HEK293T (cell line): ENCODE data around the gene EPHB6.

Experiments used
- CTCF ChIA-PET: fragments of 350-600 bp; formaldehyde crosslinking; extraction: SDS; loops from one replicate; lab custom pipeline; 2021; ENCODE audit warnings: antibody characterized with exemption, inconsistent platforms; lab: Yijun Ruan, JAX
- POLR2A ChIA-PET: fragments of 350-600 bp; formaldehyde crosslinking; extraction: SDS; loops from one replicate; lab custom pipeline; 2020; ENCODE audit warnings: antibody characterized with exemption, inconsistent platforms; lab: Yijun Ruan, JAX
- DNase-seq: peaks from one replicate; pipeline ENCODE4 v3.0.0; 2012; ENCODE audit warnings: mixed read lengths; ENCODE audit errors: extremely low spot score
- ARNT ChIP-seq: fragments of 450-650 bp; IDR thresholded peaks from 2 replicates; pipeline ENCODE4 v1.6.1; 2017; ENCODE audit warnings: mild to moderate bottlenecking
- BHLHE40 ChIP-seq: fragments of 450-650 bp; IDR thresholded peaks from 2 replicates; pipeline ENCODE4 v1.6.1; 2016; ENCODE audit warnings: mild to moderate bottlenecking, moderate library complexity, borderline replicate concordance
- CTBP1 ChIP-seq: fragments of 450-650 bp; IDR thresholded peaks from 2 replicates; pipeline ENCODE4 v1.6.1; 2016; ENCODE audit warnings: borderline replicate concordance
- ELF4 ChIP-seq: fragments of 450-650 bp; IDR thresholded peaks from 2 replicates; pipeline ENCODE4 v1.6.1; 2017; ENCODE audit warnings: antibody characterized with exemption
- FOXA1 ChIP-seq: fragments of 450-650 bp; IDR thresholded peaks from 2 replicates; pipeline ENCODE4 v1.6.1; 2016; ENCODE audit warnings: mild to moderate bottlenecking
- FOXK2 ChIP-seq: fragments of 450-650 bp; IDR thresholded peaks from 2 replicates; pipeline ENCODE4 v1.6.1; 2016; ENCODE audit warnings: mild to moderate bottlenecking
- FOXM1 ChIP-seq: fragments of 450-650 bp; IDR thresholded peaks from 2 replicates; pipeline ENCODE4 v1.6.1; 2017; ENCODE audit warnings: mild to moderate bottlenecking, borderline replicate concordance
- HDGF ChIP-seq: fragments of 450-650 bp; IDR thresholded peaks from 2 replicates; pipeline ENCODE4 v1.6.1; 2017; ENCODE audit warnings: antibody characterized with exemption, borderline replicate concordance
- L3MBTL2 ChIP-seq: fragments of 450-650 bp; conservative IDR thresholded peaks from 2 replicates; pipeline ENCODE4 v1.6.1; 2016; ENCODE audit warnings: mild to moderate bottlenecking
- LEF1 ChIP-seq: fragments of 450-650 bp; IDR thresholded peaks from 2 replicates; pipeline ENCODE4 v1.6.1; 2017; ENCODE audit warnings: mild to moderate bottlenecking, borderline replicate concordance
- NFRKB ChIP-seq: fragments of 450-650 bp; IDR thresholded peaks from 2 replicates; pipeline ENCODE4 v1.6.1; 2016; ENCODE audit warnings: mild to moderate bottlenecking, moderate library complexity
- SP1 ChIP-seq: fragments of 450-650 bp; IDR thresholded peaks from 2 replicates; pipeline ENCODE4 v1.6.1; 2017
- SUZ12 ChIP-seq: fragments of 450-650 bp; IDR thresholded peaks from 2 replicates; pipeline ENCODE4 v1.6.1; 2016; ENCODE audit warnings: mild to moderate bottlenecking
- TARDBP ChIP-seq: fragments of 450-650 bp; IDR thresholded peaks from 2 replicates; pipeline ENCODE4 v1.6.1; 2016
- ZNF384 ChIP-seq: fragments of 450-650 bp; IDR thresholded peaks from 2 replicates; pipeline ENCODE4 v1.6.1; 2016
- TF ChIP-seq, protein P1 (sequence below): fragments of 450-650 bp; IDR thresholded peaks from 2 replicates; pipeline ENCODE4 v1.6.1; 2016

Gene EPHB6

DNA sequence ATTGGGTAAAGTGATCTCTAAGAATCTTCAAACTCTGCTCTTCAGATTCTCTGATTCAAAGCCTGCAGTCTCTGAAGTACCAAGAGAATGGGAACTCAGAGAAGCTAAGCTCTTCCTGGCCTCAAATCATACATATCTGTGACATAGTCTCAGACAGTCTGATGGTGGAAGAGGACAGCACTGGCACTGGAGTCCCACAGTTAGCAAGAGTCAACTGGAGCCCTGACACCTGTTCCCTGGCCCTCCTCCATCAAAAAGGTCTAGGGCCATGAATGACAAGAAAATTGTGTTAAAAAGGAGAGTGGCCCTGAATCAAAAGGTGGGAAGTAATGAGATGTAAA, 46.4 kb upstream of the EPHB6 start:
- TF ChIP-seq SP1, result no peak
- TF ChIP-seq, protein P1, sequence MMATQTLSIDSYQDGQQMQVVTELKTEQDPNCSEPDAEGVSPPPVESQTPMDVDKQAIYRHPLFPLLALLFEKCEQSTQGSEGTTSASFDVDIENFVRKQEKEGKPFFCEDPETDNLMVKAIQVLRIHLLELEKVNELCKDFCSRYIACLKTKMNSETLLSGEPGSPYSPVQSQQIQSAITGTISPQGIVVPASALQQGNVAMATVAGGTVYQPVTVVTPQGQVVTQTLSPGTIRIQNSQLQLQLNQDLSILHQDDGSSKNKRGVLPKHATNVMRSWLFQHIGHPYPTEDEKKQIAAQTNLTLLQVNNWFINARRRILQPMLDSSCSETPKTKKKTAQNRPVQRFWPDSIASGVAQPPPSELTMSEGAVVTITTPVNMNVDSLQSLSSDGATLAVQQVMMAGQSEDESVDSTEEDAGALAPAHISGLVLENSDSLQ, result no peak
- TF ChIP-seq SUZ12, result no peak
- TF ChIP-seq L3MBTL2, result no peak
- TF ChIP-seq HDGF, result no peak
- no peak for TF ChIP-seq ELF4
- TF ChIP-seq FOXM1, result no peak
- ChIA-PET POLR2A (no interaction called here), CTCF (interaction anchor here (0.6 kb wide), 1 partner anchor 286 kb away, joined by 3 read pairs; no protein-coding TSS in a partner anchor)
- DNase-seq, result no peak

DNA sequence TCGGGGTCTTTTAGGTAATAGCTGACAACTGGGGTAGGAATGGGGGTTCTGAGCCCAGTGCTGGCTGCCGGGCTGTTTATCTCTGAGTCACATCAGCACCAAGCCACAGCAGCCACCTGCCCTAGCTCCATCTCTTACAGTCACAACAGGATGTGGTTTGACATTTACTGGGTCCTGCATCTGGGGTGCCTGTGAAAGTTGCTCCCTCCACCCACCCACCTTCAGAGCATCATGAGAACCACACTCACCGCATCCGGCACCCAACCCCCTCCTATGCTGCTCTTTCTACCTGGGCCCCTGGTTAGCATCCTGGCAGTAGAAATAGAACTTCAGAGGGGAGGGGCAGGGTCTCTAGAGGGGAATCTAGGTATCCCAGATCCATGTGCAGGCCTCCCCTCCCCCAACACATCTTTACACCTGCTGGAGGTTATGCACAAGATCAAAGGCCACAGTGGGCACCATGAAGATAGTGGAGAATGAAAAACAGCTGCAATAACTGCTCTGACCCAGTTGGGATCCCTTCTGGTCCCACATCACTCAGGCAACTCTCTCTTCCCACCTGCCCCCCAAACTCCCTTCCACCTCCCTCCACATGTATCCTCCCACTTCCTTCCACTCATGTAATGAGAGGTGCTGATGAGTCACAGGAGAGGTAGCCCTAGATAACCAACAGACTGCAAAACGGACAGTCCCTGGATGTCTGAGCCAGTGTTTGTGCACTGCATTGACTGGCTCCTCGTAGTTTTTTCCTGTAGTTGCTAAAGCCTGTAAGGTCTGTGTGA, 45.9 kb upstream of the EPHB6 start:
- DNase-seq, result no peak
- ChIA-PET POLR2A (no interaction called here), CTCF (interaction anchor here (0.6 to 1.0 kb wide), 3 partner anchors 205 to 287 kb away, joined by 3 read pairs; no protein-coding TSS in a partner anchor)
- TF ChIP-seq SP1, result no peak
- no peak for TF ChIP-seq ELF4
- no peak for TF ChIP-seq L3MBTL2
- TF ChIP-seq BHLHE40, result no peak
- TF ChIP-seq ARNT, result no peak
- TF ChIP-seq LEF1, result no peak
- TF ChIP-seq NFRKB, result no peak

GRCh38 chr7:142809671-142810070, 45.2 kb upstream of the EPHB6 start:
- no peak for TF ChIP-seq SUZ12
- ChIA-PET CTCF (interaction anchor here (0.6 to 1.0 kb wide), 2 partner anchors 205 to 245 kb away, joined by 3 read pairs; no protein-coding TSS in a partner anchor), POLR2A (no interaction called here)
- no peak for DNase-seq

DNA sequence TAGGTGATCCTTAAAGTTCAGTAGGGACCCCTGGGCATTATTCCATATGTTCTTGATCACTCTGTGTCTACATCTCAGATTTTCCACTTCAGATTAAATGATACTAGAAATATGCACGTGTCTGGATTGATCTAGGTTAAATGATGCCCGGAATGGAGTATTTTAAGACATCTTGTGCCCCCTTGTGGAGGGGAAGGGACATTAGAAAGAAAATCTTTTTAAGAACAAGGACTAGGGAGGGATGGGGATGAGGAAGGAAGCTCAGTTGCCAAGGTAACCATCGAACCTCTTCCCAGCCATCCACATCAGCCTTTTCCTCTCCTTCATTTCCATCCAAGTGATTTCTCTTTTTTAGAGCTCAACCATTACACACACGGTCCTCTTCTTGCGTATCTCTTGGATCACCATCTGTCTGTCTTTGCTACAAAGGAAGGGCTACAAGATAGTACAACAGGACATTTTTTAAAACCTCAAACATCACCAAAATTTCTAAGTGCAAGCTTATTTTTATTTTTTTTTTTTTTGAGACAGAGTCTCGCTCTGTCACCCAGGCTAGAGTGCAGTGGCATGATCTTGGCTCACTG, 43.6 kb upstream of the EPHB6 start:
- CTCF ChIA-PET, result interaction anchor here (0.6 to 2.3 kb wide), 12 partner anchors 9 to 952 kb away, joined by 3 to 11 read pairs (median 3); partner anchors contain the start of gene EPHB6
- TF ChIP-seq L3MBTL2 (peak; percentile 35; the same call in 1 of the 2 replicates), CTBP1 (no peak)
- POLR2A ChIA-PET, result no interaction called here
- peak; percentile 55 for DNase-seq

DNA sequence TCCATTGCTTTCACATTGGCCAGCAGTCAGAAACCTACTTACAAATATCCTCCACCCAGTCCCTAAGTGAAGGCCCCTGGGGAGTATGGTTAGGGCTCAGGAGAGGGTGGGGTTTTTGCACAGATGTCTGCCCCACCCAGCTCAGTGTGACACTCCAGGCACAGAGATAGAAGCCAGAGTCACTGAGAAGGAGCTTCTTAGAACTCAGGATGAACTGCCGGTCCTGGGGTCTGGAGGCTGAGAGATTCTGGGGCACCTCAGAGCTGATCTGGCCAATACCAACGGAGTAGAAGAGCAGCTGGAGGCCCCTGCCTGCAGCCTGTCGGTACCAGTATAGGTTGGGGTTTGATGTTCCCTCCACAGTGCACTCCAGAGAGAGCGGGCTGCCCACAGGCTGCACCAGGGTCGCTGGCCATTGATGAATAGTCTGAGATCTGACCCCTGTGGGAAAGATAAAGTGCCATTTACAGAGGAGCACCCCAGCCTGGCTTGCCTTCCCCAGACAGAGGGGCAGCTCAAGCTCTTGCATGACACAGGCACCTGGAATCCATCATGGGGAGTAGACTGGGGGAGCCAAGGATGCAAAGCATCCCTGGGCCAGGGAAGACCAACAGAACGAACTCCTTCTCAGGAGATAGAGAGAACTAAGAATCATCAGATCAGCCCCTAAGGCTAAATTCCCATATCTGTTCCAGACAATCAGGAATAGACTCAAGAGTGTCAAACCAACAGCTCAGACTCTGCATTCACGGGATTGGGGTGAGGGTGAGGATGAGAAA, 42.2 kb upstream of the EPHB6 start:
- CTCF ChIA-PET, result interaction anchor here (0.6 to 2.3 kb wide), 6 partner anchors 178 to 402 kb away, joined by 3 to 7 read pairs (median 4); no protein-coding TSS in a partner anchor
- no peak for DNase-seq
- POLR2A ChIA-PET, result no interaction called here
- TF ChIP-seq ELF4 (no peak), SP1 (no peak), LEF1 (no peak), L3MBTL2 (no peak), CTBP1 (no peak), FOXK2 (no peak), SUZ12 (no peak), ARNT (no peak), NFRKB (no peak), TARDBP (no peak)
- TF ChIP-seq, protein P1, result no peak

GRCh38 chr7:142813226-142813625, 41.6 kb upstream of the EPHB6 start:
- ChIA-PET CTCF (interaction anchor here (0.7 to 2.3 kb wide), 6 partner anchors 30 to 401 kb away, joined by 3 to 6 read pairs (median 4); no protein-coding TSS in a partner anchor), POLR2A (no interaction called here)
- TF ChIP-seq, protein P1, result no peak
- TF ChIP-seq SP1 (no peak), ELF4 (no peak), ZNF384 (no peak), L3MBTL2 (no peak)
- DNase-seq, result no peak

GRCh38 chr7:142813699-142814098, 41.2 kb upstream of the EPHB6 start:
- ChIA-PET POLR2A (no interaction called here), CTCF (interaction anchor here (0.7 to 2.3 kb wide), 6 partner anchors 31 to 401 kb away, joined by 3 to 6 read pairs (median 4); no protein-coding TSS in a partner anchor)
- TF ChIP-seq ZNF384 (no peak), FOXA1 (no peak)
- no peak for DNase-seq
